ENCODE data around the gene AFTPH.

The AFTPH gene

DNA sequence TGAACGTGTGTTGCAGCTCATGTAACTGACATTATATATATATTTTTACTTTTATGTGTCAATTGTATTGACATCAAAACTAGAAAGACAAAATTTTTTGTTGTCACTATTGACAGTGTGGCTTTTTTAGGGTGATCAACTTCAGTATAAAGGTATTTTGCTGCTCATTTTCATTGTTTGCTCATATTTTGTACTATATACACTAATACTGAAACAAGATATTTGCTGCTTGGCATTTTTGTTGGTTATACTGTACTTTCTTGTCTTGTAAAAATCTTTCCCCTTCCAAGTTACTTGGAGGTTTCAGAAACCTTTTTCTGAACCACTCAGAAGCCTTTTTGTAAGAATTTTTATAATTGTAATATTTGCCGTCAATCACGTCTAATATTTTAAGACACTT, 16.5 kb downstream of the AFTPH start:
- no peak for DNase-seq (ENCODE audit: low spot score)

DNA sequence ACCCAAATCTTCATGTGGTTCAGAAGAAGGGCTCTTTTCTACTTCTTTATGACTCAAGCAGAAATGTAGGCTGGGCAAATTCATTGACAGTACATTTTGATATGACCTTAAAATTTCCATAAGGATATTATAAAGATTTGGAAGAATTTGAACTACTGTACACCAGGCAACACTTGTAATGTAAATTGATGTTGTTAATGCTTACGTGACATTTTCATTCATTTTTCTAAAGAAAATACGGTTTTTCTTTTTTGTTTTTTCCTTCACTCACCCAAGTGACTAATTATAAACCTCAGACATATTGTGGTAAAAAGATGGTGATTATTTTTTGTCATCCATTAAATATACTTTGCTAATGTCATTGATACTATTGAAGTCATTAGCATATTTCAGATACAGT, 17.4 kb downstream of the AFTPH start:
- no peak for DNase-seq (ENCODE audit: low spot score)

DNA sequence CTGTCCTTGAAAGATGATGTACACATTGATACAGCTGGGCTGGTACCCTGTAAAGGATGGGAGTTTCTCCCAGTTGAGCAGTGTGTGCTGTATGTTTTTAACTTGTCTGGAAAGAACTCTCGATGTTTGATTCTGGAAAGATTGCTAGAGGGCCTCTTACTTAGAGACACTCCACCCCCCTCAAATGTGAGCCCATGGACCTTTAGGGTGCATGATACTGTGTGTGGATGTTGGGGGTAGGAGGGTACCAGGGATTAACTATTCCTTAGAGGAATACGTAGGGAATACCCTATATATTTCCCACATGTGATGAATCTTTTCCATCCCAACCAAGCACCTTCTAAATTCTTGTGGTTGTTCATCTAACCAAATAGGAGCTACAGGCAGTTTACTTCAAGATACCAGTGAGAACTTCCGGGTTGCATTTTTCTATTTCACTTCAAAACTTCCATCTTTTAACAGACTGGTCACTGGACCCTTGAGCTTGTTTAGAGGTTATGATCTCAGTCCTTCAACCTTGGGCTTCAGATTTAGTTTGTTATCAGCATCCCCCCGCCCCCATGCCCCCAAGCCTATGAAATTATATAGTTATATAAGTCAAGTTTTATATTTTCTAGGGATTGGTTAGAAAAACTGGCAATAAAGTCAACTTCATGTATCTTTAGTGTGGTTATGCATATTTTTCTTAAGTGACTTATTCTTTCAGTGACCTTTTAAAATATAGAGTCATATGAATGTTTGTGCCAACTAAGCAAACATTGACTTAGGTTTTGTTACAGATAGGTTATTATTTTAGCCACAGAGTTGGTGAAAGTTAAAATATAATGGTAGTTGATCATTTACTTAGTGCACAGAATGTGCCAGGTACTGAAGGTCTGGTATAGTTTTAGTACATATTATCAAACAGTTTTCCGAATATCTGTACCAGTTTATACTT, 18.2 kb downstream of the AFTPH start:
- DNase-seq (ENCODE audit: low spot score), result no peak

DNA sequence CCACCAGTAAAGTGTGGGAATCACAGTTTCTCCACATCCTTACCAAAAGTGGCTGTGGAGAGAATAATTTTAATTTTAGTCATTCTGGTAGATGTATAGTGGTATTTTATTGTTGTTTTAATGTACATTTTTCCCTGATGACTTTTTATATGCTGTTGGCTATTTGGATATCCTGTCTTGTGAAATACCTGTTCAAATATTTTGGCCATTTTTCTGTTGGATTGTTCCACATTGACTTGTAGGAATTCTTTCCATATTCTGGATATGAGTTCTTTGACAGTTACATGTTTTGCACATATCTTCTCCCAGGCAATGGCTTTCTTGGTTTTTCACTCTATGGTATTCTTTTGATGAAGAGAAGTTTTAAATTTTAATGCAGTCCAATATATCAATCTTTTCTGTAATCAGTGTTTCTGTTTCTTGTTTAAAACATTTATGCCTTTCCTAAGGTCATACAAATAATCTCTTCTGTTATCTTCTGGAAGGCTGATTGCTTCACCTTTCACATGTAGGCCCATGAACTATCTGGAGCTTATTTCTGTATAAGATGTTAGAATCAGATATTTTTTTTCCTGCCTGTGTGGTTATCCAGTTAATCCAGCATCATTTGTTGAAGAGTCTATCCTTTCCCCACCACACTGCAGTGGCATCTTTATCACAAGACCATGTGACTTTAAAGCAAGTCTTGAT, 19.0 kb downstream of the AFTPH start:
- DNase-seq (ENCODE audit: low spot score), result no peak

DNA sequence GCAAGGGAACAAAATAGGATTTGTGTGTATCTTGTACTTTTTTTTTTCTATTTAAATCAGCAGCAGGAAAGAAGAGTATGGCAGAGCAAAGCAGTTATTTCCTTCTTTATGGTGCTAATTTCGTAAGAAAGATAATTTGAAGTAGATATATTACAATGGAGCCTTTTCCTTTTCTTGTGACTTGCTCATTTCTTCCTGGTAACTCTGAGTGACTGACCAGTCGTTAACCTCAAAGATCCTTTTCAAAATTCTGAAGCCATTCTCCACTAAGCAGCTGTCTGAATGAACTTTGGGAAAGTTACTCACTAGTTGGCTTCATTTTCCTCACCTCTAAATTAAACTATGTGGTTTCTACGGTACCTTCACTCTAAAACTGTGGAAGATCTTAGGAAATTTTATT, 24.6 kb downstream of the AFTPH start:
- DNase-seq (ENCODE audit: low spot score), result no peak

DNA sequence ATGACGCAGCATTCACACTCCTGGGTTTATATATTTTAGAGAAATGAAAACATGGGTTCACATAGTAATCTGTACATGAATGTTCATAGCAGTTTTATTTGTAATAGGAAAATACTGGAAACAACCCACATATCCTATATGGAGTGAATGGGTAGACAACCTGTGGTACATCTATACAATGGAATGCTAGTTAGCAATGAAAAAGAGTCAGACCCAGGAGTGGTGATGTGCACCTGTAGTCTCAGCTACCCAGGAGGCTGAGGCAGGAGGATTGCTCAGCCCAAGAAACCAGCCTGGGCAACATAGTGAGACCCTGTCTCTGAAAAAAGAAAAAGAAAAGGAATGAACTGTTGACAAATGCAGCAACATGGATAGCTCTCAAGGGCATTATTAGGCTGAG, 25.9 kb downstream of the AFTPH start:
- no peak for DNase-seq (ENCODE audit: low spot score)

DNA sequence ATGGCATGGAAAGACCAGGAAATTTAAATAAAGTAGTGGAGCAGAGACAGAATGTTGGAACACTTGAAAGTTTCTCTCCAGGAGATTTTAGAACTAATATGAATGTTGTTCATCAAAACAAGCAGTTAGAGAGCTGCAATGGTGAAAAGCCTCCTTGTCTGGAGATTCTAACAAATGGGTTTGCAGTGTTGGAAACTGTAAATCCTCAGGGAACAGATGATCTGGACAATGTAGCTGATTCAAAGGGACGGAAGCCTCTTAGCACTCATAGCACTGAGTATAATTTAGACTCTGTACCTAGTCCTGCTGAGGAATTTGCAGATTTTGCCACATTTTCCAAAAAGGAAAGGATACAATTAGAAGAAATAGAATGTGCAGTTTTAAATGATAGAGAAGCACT, 27.7 kb downstream of the AFTPH start:
- DNase-seq (ENCODE audit: low spot score), result no peak

DNA sequence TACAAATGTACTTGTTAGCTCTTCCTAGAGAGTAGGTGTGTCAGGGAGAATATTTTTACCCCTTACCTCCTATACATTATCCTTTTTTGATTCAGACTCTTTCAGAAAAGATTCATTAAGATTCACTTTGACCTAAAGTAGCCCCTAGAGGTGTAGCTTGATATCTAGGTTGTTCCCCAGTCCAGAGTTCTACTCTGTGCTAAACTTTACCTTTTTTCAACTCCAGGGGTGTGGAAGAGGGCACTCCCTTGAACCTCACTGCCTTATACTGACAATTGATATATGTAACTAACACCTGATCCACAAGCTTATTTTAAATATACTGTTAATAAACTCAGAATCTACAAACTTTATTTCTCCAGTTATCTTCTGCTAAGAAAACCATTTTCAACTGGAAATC, 30.0 kb downstream of the AFTPH start:
- no peak for DNase-seq (ENCODE audit: low spot score)

DNA sequence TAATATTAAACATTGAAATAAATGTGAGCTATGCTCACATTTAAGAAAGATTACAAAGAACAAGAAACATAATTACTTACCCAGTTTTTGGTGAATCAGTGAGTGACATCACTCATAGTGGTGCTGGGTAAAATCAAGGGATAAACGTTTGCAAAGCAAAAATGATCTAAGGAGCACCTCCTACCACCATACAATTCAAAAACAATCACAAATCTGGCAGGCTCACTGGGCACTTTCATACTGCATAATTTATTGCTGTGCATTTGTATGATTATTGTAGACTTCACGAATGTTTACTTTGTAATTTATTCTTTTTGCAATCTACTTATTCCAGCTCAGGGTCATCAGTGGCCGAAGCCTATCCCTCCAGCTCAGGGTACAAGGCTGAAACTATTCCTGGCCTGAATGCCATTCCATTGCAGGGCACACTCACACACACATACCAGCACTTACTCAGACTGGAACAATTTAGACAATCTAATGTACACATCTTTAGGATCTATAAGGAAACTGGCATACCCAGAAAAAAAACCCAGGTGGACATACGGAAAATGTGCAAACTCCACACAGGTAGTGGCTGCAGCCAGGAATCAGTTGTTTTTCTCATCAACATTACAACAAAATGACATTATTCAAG, 34.4 kb downstream of the AFTPH start:
- no peak for DNase-seq (ENCODE audit: low spot score)

DNA sequence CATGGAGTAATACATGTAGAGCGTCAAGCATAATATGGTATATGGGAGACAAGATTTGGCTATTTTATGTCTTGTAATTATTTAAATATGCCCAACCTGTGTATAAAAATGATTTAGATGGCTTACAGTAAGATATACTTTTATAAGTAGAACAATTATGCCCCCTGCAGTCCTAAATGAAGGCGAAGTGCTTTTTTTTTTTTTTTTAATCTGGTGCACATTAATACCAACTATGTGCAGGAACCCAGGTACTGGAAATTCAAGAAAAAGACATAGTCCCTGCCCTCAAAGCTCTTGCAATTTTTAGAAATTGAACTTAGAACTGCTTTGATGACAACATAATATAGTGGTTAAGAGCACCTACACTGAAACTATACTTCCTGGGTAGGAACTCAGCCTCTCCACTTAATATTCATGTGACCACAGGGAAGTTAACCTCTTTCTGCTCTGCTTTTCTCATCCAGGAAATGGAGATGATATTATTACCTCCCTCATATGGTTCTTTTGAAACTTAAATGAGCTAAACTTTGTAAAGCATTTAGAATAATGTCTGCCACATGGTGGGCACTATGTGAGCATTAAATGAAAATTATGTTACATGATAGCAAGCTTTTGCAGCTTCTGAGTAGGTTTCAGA, 38.1 kb downstream of the AFTPH start:
- peak; percentile 57 for DNase-seq (ENCODE audit: low spot score)

DNA sequence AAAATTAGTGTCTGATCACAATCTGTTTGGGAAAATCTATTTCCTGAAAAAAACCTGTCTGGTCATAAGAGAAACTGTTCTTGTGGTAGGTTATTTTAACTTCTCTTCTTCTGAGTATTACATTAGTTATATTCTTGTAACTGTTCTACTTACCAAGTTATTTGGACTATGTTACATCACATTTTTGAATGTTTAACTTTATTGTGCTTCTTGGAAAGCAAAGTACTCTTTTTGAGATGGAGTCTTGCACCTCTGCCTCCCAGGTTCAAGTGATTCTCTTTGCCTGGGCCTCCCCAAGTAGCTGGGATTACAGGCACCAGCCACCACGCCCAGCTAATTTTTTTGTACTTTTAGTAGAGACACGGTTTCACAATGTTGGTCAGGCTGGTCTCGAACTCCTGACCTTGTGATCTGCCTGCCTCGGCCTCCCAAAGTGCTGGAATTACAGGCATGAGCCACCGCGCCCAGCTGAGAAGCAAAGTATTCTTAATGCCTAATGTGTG, 39.4 kb downstream of the AFTPH start:
- DNase-seq (ENCODE audit: low spot score), result no peak

DNA sequence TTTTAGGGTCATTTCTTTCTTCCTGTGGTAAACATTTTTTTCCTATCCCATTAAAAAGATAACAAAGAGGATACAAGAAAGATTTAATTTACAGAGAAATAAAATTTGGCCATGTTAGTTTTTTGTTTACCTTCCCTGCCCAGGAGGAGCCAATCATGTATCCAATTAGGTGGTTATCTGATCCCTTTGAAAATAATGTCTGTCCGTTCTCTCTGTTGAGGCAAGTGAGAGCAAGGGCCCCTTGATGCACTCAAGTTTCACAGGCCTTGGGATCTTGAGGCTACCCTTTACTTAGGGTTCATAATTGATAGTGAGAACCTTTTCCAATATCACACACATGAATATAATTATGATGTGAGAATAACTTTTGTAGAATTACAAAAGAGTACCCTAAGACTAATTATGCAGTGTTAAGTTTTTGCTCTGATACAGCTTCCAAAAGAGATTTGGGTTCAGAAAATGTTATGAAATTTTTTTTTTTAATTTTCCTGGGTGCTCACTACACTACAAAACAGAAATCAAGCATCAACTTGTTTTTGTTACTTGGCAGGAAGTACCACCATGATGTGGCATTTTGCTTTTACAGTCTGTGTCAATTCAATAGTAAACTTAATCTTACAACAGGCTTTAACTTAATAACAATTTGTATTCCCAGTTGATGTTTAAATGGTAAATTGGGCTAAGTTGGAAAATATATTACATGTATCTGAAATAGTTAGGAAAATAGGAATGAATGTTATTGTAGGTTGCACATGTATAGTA, 42.0 kb downstream of the AFTPH start:
- no peak for DNase-seq (ENCODE audit: low spot score)

DNA sequence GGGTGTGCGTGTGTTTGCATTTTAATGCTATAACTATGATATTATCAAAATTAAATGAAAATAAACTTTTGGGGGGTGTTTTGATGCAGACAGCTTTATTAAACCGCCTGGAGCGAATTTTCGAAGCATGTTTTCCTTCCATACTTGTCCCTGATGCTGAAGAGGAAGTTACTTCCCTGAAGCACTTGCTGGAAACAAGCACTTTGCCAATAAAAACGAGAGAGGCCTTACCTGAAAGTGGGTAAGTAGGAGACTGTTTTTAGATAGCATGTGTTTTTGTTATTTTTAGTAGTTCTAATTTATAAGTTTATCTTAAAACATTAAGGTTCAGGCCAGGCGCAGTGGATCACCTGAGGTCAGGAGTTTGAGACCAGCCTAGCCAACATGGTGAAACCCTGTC, 43.3 kb downstream of the AFTPH start:
- DNase-seq (ENCODE audit: low spot score), result no peak

DNA sequence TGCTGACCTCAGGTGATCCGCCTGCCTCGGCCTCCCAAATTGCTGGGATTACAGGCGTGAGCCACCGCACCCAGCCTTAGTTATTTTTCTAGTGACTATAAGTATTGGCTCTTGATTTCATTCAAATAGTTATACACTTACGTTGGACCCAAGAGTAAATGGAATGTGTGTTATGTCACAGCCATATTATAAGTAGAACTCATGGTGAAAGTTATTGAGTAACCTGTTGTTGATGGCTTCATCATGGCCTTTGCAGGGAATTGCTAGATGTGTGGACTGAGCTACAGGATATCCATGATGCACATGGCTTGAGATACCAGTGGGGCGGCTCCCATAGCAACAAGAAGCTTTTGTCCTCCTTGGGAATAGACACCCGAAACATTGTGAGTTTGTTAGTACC, 44.7 kb downstream of the AFTPH start:
- no peak for DNase-seq (ENCODE audit: low spot score)

DNA sequence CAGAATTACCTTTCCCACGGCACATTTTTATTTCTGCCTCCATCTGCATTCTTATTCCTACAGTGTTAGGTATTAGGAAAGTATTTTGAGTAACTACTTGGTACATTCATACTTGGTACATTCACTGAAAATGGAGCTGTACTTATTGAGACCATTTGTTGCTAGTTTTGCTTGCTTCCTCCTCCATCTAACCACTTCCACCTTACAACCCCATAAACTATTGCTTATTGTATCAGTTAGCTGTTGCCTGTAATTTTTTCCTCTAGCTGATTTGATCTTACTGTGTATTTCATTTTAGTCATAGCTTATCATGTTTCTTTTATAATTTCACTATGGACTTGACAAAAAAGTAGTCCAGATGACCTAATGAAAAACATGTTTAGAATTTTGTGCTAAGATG, 50.7 kb downstream of the AFTPH start:
- no peak for DNase-seq (ENCODE audit: low spot score)

DNA sequence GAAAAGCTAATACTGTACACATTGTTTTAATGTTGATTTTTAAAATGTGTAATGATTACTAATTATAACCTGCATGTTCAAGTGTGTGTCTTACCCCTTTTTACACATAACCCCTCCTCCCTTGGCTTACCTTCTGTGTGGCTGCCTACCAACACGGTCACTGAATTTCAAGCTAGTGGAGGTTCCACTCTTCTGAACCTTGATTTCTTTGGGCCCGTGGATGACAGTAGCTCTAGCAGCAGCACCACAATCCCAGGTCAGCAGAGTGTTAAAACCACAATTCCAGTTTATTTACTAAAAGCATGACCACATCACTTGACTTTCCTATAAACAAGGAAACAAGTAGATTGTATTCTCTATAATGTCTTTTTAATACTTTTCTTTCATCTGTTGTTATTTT, 56.9 kb downstream of the AFTPH start:
- no peak for DNase-seq (ENCODE audit: low spot score)

DNA sequence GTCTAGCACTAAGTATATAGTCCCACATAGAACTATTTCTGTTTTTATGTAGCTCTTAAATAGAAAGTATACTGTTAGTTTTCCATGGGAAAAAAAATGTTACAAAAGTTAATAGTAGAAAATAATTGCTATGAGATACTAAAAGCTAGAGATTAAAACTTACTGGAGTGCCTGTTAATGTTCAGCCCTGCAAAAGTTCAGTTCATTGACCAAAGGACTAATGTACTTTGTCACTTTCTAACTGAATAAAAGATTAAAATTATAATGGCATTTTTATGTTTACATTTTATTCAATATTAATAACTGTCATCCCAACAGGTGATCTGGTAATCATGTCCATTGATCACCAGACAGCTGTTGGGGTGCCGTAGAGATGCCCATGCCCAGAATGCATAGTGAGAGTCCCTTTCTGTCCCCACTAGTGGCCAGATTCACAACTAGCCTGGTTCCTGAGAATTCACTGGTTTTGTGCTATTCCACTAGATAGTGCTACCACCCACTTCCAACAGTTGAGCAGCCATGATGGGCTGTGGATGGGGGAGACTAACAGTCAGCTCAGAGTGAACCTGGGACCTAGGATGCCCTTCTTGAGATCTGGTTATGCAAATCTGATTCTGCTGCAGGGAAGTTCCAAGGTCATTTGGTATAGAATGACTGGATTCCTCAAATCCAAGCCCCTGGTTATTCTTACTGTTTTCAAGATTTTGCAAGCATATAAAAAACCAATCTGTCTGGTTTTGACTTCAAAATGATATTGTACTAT, 57.8 kb downstream of the AFTPH start:
- DNase-seq (ENCODE audit: low spot score), result no peak

DNA sequence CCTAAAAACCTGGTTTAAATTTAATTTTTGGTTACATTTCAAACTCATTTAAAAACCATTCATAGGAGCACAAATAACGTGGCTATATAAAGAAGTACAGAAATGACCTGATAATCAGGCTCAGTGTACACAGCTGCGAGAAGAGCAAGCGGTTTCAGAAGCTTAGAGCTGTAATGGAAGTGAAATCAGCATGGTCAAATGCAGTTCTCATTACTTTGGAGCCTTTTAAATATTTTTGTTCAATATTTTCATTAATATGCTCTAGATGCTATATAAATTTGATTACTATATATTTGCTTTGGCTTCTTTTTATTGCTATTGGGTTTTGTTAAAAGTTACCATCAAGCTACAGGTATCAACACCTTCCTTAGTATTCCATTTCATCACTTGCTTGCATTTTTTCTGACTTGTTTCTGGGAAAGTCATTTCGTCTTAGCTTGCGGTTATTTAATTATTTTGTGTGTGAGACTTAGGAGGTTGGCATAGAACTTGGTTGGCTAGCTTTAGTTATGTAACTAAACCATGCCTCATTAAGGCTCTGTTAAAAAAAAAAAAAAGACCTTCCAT, 58.7 kb downstream of the AFTPH start:
- DNase-seq (ENCODE audit: low spot score), result no peak

DNA sequence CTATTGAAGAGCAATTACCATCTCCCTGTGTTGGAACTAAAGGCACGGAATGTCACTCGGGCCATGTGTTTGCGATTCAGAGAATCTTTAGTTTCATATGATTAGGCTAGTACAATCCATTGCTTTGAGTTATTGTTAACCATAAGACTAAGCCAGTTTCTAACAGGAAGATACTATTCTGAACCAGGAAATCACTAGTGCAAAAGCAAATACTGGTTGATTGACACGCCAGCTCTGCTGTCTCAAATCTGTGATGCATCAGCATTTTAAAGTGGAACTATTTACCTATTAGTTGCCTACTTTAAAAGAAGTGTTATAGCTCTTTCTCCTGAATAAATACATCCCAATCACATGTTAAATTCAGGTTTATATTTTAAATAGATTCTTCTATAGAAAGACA, 61.9 kb downstream of the AFTPH start:
- DNase-seq (ENCODE audit: low spot score), result no peak

DNA sequence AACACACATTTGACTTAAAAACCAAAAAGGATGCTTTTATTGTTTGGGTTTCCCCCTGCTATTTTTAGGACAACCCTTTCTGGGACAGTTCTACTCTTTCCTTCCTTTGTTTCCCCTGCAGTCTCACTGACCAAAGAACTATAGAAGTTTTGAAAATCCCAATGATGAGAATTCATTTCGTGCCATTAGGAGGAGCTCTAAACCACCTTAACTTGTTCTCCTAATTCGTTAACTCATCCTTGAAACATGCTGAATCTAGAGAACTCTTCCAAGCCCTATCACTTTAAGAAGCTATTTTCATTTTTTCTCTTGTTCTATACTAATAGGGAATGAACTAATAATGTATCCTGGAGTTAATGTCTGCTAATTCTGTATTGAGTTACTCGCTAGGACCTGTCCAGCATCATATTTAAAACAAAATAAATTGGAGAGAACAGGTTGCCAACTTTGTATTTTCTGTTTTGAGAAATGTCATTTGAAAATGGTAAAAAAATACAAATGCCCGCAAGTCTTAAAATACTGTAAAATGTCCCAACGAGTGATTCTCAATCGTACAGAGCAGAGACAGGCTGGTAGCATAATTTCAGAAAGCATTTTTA, 62.9 kb downstream of the AFTPH start:
- peak; percentile 70 for DNase-seq (ENCODE audit: low spot score)

All from hematopoietic multipotent progenitor cell treated with erythropoietin and hydrocortisone succinate and interleukin-3 and kit ligand, for 17 days (in vitro differentiated cells).